HEK293T (cell line): ENCODE results near the gene PTPN3.
A peak's percentile ranks its signal among the peaks of the same experiment; 100 is the strongest.

Experiments
- CTCF ChIA-PET: fragments of 350-600 bp; formaldehyde crosslinking; extraction: SDS; loops from one replicate; lab custom pipeline; 2021; ENCODE audit warnings: antibody characterized with exemption, inconsistent platforms; lab: Yijun Ruan, JAX
- POLR2A ChIA-PET: fragments of 350-600 bp; formaldehyde crosslinking; extraction: SDS; loops from one replicate; lab custom pipeline; 2020; ENCODE audit warnings: antibody characterized with exemption, inconsistent platforms; lab: Yijun Ruan, JAX
- DNase-seq: peaks from one replicate; pipeline ENCODE4 v3.0.0; 2012; ENCODE audit warnings: mixed read lengths; ENCODE audit errors: extremely low spot score
- ARNT ChIP-seq: fragments of 450-650 bp; IDR thresholded peaks from 2 replicates; pipeline ENCODE4 v1.6.1; 2017; ENCODE audit warnings: mild to moderate bottlenecking
- BHLHE40 ChIP-seq: fragments of 450-650 bp; IDR thresholded peaks from 2 replicates; pipeline ENCODE4 v1.6.1; 2016; ENCODE audit warnings: mild to moderate bottlenecking, moderate library complexity, borderline replicate concordance
- CTBP1 ChIP-seq: fragments of 450-650 bp; IDR thresholded peaks from 2 replicates; pipeline ENCODE4 v1.6.1; 2016; ENCODE audit warnings: borderline replicate concordance
- ELF4 ChIP-seq: fragments of 450-650 bp; IDR thresholded peaks from 2 replicates; pipeline ENCODE4 v1.6.1; 2017; ENCODE audit warnings: antibody characterized with exemption
- FOXA1 ChIP-seq: fragments of 450-650 bp; IDR thresholded peaks from 2 replicates; pipeline ENCODE4 v1.6.1; 2016; ENCODE audit warnings: mild to moderate bottlenecking
- FOXK2 ChIP-seq: fragments of 450-650 bp; IDR thresholded peaks from 2 replicates; pipeline ENCODE4 v1.6.1; 2016; ENCODE audit warnings: mild to moderate bottlenecking
- FOXM1 ChIP-seq: fragments of 450-650 bp; IDR thresholded peaks from 2 replicates; pipeline ENCODE4 v1.6.1; 2017; ENCODE audit warnings: mild to moderate bottlenecking, borderline replicate concordance
- HDGF ChIP-seq: fragments of 450-650 bp; IDR thresholded peaks from 2 replicates; pipeline ENCODE4 v1.6.1; 2017; ENCODE audit warnings: antibody characterized with exemption, borderline replicate concordance
- L3MBTL2 ChIP-seq: fragments of 450-650 bp; conservative IDR thresholded peaks from 2 replicates; pipeline ENCODE4 v1.6.1; 2016; ENCODE audit warnings: mild to moderate bottlenecking
- LEF1 ChIP-seq: fragments of 450-650 bp; IDR thresholded peaks from 2 replicates; pipeline ENCODE4 v1.6.1; 2017; ENCODE audit warnings: mild to moderate bottlenecking, borderline replicate concordance
- NFRKB ChIP-seq: fragments of 450-650 bp; IDR thresholded peaks from 2 replicates; pipeline ENCODE4 v1.6.1; 2016; ENCODE audit warnings: mild to moderate bottlenecking, moderate library complexity
- PKNOX1 ChIP-seq: fragments of 450-650 bp; IDR thresholded peaks from 2 replicates; pipeline ENCODE4 v1.6.1; 2016
- SP1 ChIP-seq: fragments of 450-650 bp; IDR thresholded peaks from 2 replicates; pipeline ENCODE4 v1.6.1; 2017
- SUZ12 ChIP-seq: fragments of 450-650 bp; IDR thresholded peaks from 2 replicates; pipeline ENCODE4 v1.6.1; 2016; ENCODE audit warnings: mild to moderate bottlenecking
- TARDBP ChIP-seq: fragments of 450-650 bp; IDR thresholded peaks from 2 replicates; pipeline ENCODE4 v1.6.1; 2016
- ZNF384 ChIP-seq: fragments of 450-650 bp; IDR thresholded peaks from 2 replicates; pipeline ENCODE4 v1.6.1; 2016

The PTPN3 gene

GRCh38 chr9:109417054-109417453 lies 81.1 kb downstream of the PTPN3 start:
- DNase-seq = no peak
- ChIA-PET POLR2A (no interaction called here), CTCF (no interaction called here)
- TF ChIP-seq ELF4 = no peak
- no peak for TF ChIP-seq NFRKB
- no peak for TF ChIP-seq SP1
- no peak for TF ChIP-seq FOXA1
- TF ChIP-seq LEF1 = no peak
- TF ChIP-seq ARNT = no peak
- TF ChIP-seq L3MBTL2 = no peak
- TF ChIP-seq CTBP1 = no peak
- TF ChIP-seq ZNF384 = no peak
- TF ChIP-seq PKNOX1 = no peak
- no peak for TF ChIP-seq HDGF
- TF ChIP-seq FOXK2 = no peak
- TF ChIP-seq SUZ12 = no peak
- TF ChIP-seq BHLHE40 = no peak
- TF ChIP-seq FOXM1 = no peak

- DNase-seq = no peak
- CTCF ChIA-PET = no interaction called here
- POLR2A ChIA-PET = no interaction called here
- no peak for TF ChIP-seq ELF4
- no peak for TF ChIP-seq PKNOX1
- no peak for TF ChIP-seq HDGF
- TF ChIP-seq NFRKB = no peak
- TF ChIP-seq L3MBTL2 = no peak
- TF ChIP-seq BHLHE40 = no peak
- TF ChIP-seq SUZ12 = no peak
- no peak for TF ChIP-seq ARNT
- TF ChIP-seq ZNF384 = no peak
Measured at GRCh38 chr9:109416135-109416706, 81.9 kb downstream of the PTPN3 start.

- no peak for DNase-seq
- ChIA-PET CTCF (no interaction called here), POLR2A (no interaction called here)
- TF ChIP-seq ZNF384 (no peak), FOXM1 (no peak), FOXA1 (no peak), TARDBP (no peak), SUZ12 (no peak), L3MBTL2 (no peak), CTBP1 (no peak), ELF4 (no peak), NFRKB (no peak), SP1 (no peak), ARNT (no peak), PKNOX1 (no peak), FOXK2 (no peak), BHLHE40 (no peak), HDGF (no peak), LEF1 (no peak)
Measured at GRCh38 chr9:109414125-109414785, 83.9 kb downstream of the PTPN3 start.

- peak; percentile 23 for DNase-seq
- ChIA-PET CTCF (interaction anchor here (0.9 kb wide), 1 partner anchor 17 kb away, joined by 3 read pairs; no protein-coding TSS in a partner anchor), POLR2A (no interaction called here)
- TF ChIP-seq CTBP1 (no peak), ZNF384 (no peak), FOXA1 (no peak), BHLHE40 (no peak), FOXM1 (no peak), HDGF (no peak), SP1 (no peak), FOXK2 (no peak), TARDBP (no peak), L3MBTL2 (no peak), ARNT (no peak), ELF4 (no peak), NFRKB (no peak), SUZ12 (no peak), LEF1 (no peak), PKNOX1 (no peak)
Measured at GRCh38 chr9:109411798-109412352, 86.2 kb downstream of the PTPN3 start.

- TF ChIP-seq HDGF = no peak
- ChIA-PET CTCF (interaction anchor here (0.9 to 1.0 kb wide), 3 partner anchors 10 to 59 kb away, joined by 3 to 4 read pairs (median 3); no protein-coding TSS in a partner anchor), POLR2A (no interaction called here)
- DNase-seq = no peak
Measured at GRCh38 chr9:109411069-109411761, 86.9 kb downstream of the PTPN3 start.
